PC-3 (cell line): ENCODE measurements around the gene NPB.

Experiments used
- CTCF ChIP-seq: fragments of 300-600 bp; sonication (generic); conservative IDR thresholded peaks from 2 replicates; pipeline ENCODE4 v1.5.1; 2017; ENCODE audit warnings: antibody characterized with exemption, low read depth, mild to moderate bottlenecking, low read length
- EZH2 ChIP-seq: fragments of 300-600 bp; sonication (generic); IDR thresholded peaks from one replicate; pipeline ENCODE4 v1.6.1; 2017; ENCODE audit warnings: antibody characterized with exemption, mild to moderate bottlenecking, low read length; ENCODE audit not compliant: unreplicated experiment
- EZH2phosphoT487 ChIP-seq: fragments of 300-600 bp; sonication (generic); IDR thresholded peaks from 2 replicates; pipeline ENCODE4 v1.6.1; 2018; ENCODE audit warnings: mild to moderate bottlenecking, antibody characterized with exemption, low read length, borderline replicate concordance

DNA sequence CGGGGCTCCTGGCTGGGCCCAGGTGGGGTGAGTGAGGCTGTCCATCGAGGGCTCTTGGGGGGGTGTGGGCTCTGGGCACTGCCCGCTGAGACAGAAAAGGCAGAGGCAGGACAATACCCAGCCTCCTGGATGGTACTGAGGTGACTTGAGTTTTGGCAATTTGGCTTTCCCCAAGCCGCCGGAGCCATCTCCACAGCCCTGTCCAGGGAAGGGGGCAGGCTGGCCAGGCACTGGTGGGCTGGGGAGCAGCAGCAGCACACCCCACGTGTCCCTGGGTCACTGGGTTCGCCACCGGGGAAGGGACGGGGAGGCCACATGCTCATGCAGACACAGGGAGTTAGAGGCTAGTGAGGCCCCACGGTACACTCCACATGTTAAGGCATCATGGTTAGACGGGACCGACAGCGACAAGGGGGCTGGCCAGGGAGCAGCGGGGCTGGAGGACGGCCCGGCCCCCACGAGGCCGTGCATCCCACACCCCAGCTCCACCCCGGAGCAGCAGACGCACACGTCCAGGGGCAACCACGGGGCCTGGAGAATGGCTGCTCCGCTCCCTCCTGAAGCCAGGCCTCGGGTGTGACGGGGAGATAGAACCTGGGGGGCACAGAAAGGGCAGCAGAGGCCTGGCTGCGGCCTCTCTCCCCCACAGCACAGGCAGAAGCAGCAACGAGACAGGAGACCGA lies 33.9 kb upstream of the NPB start:
- no peak for TF ChIP-seq CTCF
- no peak for TF ChIP-seq EZH2
- no peak for TF ChIP-seq EZH2phosphoT487
